Endodermal cell (in vitro differentiated cells): ENCODE data around the gene GPR162. TPM values are rescaled to one million over a fixed set of nuclear protein-coding genes. Genes with fewer than 3 reads are reported as not detected.

Experiments
- DNase-seq: peaks from one replicate; pipeline ENCODE4 v3.0.0-alpha.2; 2017
- H3K27ac ChIP-seq: 2 replicates; pipeline ENCODE4 v1.5.1; 2013; ENCODE audit warnings: mild to moderate bottlenecking, low read depth, low read length, moderate library complexity
- H3K27me3 ChIP-seq: 2 replicates; pipeline ENCODE4 v1.6.1; 2013; ENCODE audit warnings: mild to moderate bottlenecking, low read length, moderate library complexity; ENCODE audit not compliant: insufficient read depth, control insufficient read depth, poor library complexity, severe bottlenecking
- H3K36me3 ChIP-seq: 2 replicates; pipeline ENCODE4 v1.7.0; 2013; ENCODE audit warnings: mild to moderate bottlenecking, low read length, moderate library complexity; ENCODE audit not compliant: control insufficient read depth, insufficient read depth
- H3K4me1 ChIP-seq: one replicate; pipeline ENCODE4 v1.7.0; 2013; ENCODE audit warnings: low read length; ENCODE audit not compliant: control insufficient read depth, insufficient read depth
- H3K4me3 ChIP-seq: 2 replicates; pipeline ENCODE4 v1.5.1; 2013; ENCODE audit warnings: mild to moderate bottlenecking, low read length, moderate library complexity
- H3K9ac ChIP-seq: 2 replicates; pipeline ENCODE4 v1.6.1; 2013; ENCODE audit warnings: mild to moderate bottlenecking, low read length, moderate library complexity; ENCODE audit not compliant: poor library complexity, severe bottlenecking; ENCODE audit errors: extremely low read depth
- H3K9me3 ChIP-seq: 2 replicates; pipeline ENCODE4 v1.6.1; 2013; ENCODE audit warnings: mild to moderate bottlenecking, low read length, moderate library complexity; ENCODE audit not compliant: control insufficient read depth
- H3K27ac Mint-ChIP-seq: 2 replicates; pipeline ENCODE4 v1.8.0; 2020; ENCODE audit warnings: mixed read lengths
- H3K27me3 Mint-ChIP-seq: 2 replicates; pipeline ENCODE4 v1.8.0; 2021; ENCODE audit warnings: mild to moderate bottlenecking, mixed read lengths; ENCODE audit not compliant: insufficient read depth
- H3K36me3 Mint-ChIP-seq: 2 replicates; pipeline ENCODE4 v1.8.0; 2020; ENCODE audit warnings: low read depth, mixed read lengths
- H3K4me1 Mint-ChIP-seq: 2 replicates; pipeline ENCODE4 v1.8.0; 2020; ENCODE audit warnings: mixed read lengths
- H3K4me3 Mint-ChIP-seq: 2 replicates; pipeline ENCODE4 v1.8.0; 2020; ENCODE audit warnings: mild to moderate bottlenecking, moderate library complexity, mixed read lengths
- H3K9me3 Mint-ChIP-seq: 2 replicates; pipeline ENCODE4 v1.8.0; 2020; ENCODE audit warnings: mild to moderate bottlenecking, mixed read lengths
- CTCF ChIP-seq: fragments of 200-600 bp; sonication (generic); conservative IDR thresholded peaks from 2 replicates; pipeline ENCODE4 v1.5.0; 2021; ENCODE audit warnings: antibody characterized with exemption, mild to moderate bottlenecking
- WGBS, 2 experiments: methylation state at CpG; one replicate each; pipeline versions ENCODE4 v1.1.5 to v1.1.7; 2013; ENCODE audit warnings: missing lambda C conversion rate in 2 of 2, mixed read lengths in 1 of 2; ENCODE audit not compliant: insufficient coverage in 1 of 2, insufficient read length in 1 of 2; 5-methylcytosine and 5-hydroxymethylcytosine counted together
- total RNA-seq, 2 donors: library from RNA; stranded (reverse); fragmentation: NEBNext Ultra II Directional in 1 of 2; extraction: Animal tissue kit (Norgen Biotek cat#: 25700) in 1 of 2; gene quantifications; 2 replicates in 1 of 2; 3 replicates in 1 of 2; pipeline ENCODE4 v1.2.1, GENCODE V29; 2021

GPR162 gene
- total RNA-seq, 2 donors from 2014 or later: 14.7 to 15.0 TPM

DNA sequence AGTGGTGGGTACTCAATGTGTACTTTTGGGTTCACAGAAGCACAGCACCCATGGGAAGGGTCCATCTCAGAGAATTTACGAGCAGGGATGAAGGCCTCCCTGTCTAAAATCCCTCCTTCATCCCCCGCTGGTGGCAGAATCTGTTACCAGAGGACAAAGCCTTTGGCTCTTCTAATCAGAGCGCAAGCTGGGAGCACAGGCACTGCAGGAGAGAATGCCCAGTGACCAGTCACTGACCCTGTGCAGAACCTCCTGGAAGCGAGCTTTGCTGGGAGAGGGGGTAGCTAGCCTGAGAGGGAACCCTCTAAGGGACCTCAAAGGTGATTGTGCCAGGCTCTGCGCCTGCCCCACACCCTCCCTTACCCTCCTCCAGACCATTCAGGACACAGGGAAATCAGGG, 1.5 kb upstream of the GPR162 start:
- Histone ChIP-seq H3K9me3 (no peaks in the 10 kb centered on the region), H3K36me3 (no peaks in the 10 kb centered on the region), H3K4me1 (peaks cover 7% of the 10 kb centered on the region), H3K27me3 (peaks cover 28% of the 10 kb centered on the region), H3K27ac (peak overlapping the region; percentile 78), H3K9ac (no peak overlapping the region), H3K4me3 (no peak overlapping the region)
- peak; percentile 58 for DNase-seq
- Mint-ChIP-seq H3K27ac (no peak overlapping the region), H3K4me3 (peak overlapping the region; percentile 69), H3K4me1 (peaks cover 54% of the 10 kb centered on the region), H3K9me3 (no peaks in the 10 kb centered on the region), H3K27me3 (peaks cover 80% of the 10 kb centered on the region), H3K36me3 (no peaks in the 10 kb centered on the region)
- WGBS, 2 experiments: 64 to 71% methylated on average over 5 of the region's 5 CpGs
- TF ChIP-seq CTCF: no peak

GRCh38 chr12:6822426-6823135, 960 bp downstream of the GPR162 start:
- Mint-ChIP-seq H3K9me3 (no peaks in the 10 kb centered on the region), H3K27ac (no peak overlapping the region), H3K36me3 (no peaks in the 10 kb centered on the region), H3K4me3 (peak overlapping the region; percentile 69), H3K27me3 (peaks cover 92% of the 10 kb centered on the region), H3K4me1 (peaks cover 57% of the 10 kb centered on the region)
- H3K36me3 ChIP-seq: no peaks in the 10 kb centered on the region
- no peak overlapping the region for H3K9ac ChIP-seq
- H3K27me3 ChIP-seq: peaks cover 19% of the 10 kb centered on the region
- peak overlapping the region; percentile 74 for H3K27ac ChIP-seq
- DNase-seq: no peak
- H3K4me1 ChIP-seq: peaks cover 9% of the 10 kb centered on the region
- H3K4me3 ChIP-seq: peak overlapping the region; percentile 72
- no peak for TF ChIP-seq CTCF
- H3K9me3 ChIP-seq: no peaks in the 10 kb centered on the region
- 24 to 70% methylated on average over 3 to 7 of the region's 7 CpGs for WGBS, 2 experiments

GRCh38 chr12:6823182-6824084, 1.8 kb downstream of the GPR162 start:
- Mint-ChIP-seq H3K9me3 (no peaks in the 10 kb centered on the region), H3K36me3 (no peaks in the 10 kb centered on the region)

More at GRCh38 chr12:6823182-6824084, 1.8 kb downstream of the GPR162 start:
- H3K9me3 ChIP-seq: no peaks in the 10 kb centered on the region
- no peaks in the 10 kb centered on the region for H3K36me3 ChIP-seq
- DNase-seq: no peak
- 74 to 81% methylated on average over 7 to 11 of the region's 12 CpGs for WGBS, 2 experiments
- no peak overlapping the region for H3K9ac ChIP-seq
- Mint-ChIP-seq H3K4me1 (peaks cover 51% of the 10 kb centered on the region), H3K27me3 (peaks cover 88% of the 10 kb centered on the region), H3K27ac (no peak overlapping the region), H3K4me3 (peak overlapping the region; percentile 69)
- H3K27ac ChIP-seq: no peak overlapping the region
- H3K4me1 ChIP-seq: peaks cover 9% of the 10 kb centered on the region
- H3K27me3 ChIP-seq: peaks cover 19% of the 10 kb centered on the region
- H3K4me3 ChIP-seq: no peak overlapping the region
- TF ChIP-seq CTCF: no peak
